Endometrium (tissue), 2 donors: Measurements from ENCODE around the gene TGDS.
"Not testable (repeated sequence)": the region's sequence is repeated elsewhere in the genome, so short reads cannot be mapped to it uniquely, and the experiment has no call there.

Experiments used
- FAIRE-seq: peaks from 2 replicates; lab custom pipeline; 2012; peaks lifted over from hg19 to GRCh38; lab: Jason Lieb, UNC
- donor health status: control.
- donor health status: control.

The TGDS gene, protein sequence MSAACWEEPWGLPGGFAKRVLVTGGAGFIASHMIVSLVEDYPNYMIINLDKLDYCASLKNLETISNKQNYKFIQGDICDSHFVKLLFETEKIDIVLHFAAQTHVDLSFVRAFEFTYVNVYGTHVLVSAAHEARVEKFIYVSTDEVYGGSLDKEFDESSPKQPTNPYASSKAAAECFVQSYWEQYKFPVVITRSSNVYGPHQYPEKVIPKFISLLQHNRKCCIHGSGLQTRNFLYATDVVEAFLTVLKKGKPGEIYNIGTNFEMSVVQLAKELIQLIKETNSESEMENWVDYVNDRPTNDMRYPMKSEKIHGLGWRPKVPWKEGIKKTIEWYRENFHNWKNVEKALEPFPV

DNA sequence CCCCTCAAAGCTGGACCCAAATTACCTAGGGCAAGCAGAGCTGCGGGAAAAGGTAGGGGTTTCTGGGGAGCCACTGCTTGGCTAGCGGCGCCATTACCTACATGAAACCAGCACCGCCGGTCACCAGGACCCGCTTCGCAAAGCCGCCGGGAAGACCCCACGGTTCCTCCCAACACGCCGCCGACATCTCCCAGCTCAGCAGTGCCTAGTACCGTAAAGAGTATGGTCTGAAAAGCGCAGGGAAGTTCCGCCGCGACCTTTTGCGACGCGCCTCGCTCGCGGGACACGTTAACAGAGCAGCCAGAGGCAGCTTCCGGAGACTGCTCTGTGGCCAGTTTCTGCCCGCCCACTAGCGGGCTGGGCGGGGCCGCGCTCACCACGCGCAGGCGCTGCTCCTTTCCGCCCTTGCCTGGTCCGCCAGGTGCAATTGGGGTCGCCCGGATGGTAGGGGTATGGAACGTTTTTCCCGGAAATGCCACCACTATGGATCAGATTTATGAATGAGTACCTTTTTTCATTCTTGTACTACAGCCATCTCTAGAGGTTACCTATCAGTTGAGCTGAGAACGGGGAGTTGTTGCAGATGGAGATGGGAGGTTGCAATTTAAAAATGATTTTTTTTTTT, at the start of gene TGDS:
TGDS (minus strand) TSS at position 203 of the 625 bp plus-strand sequence; CDS start at position 187, 16 bp downstream.
- peak; percentile 18 for FAIRE-seq

DNA sequence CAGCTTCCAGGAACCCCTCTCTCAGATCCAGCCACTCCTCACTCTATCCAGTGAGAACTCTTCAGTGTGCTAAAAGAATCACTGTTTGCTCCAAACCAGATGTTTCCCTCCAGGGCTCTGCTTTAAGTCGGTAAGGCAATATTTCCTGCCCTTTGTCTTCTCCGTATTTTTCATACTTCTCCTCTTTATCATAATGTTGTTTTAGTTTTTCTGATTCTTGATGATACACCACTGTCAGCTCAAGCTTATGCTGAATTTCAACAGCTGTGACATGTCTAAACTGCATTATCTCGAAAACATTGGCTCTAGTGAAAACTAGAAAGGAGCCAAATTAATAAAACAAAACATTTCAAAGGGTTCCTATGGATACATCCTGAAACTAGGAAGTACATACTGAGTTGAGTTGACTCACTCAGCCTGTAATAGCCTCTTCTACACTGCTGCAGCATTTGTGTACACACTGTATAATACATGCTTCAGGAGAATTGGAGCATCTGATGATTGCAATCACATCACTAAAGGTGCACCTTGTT, 45.5 kb upstream of the TGDS start:
- FAIRE-seq = no peak

DNA sequence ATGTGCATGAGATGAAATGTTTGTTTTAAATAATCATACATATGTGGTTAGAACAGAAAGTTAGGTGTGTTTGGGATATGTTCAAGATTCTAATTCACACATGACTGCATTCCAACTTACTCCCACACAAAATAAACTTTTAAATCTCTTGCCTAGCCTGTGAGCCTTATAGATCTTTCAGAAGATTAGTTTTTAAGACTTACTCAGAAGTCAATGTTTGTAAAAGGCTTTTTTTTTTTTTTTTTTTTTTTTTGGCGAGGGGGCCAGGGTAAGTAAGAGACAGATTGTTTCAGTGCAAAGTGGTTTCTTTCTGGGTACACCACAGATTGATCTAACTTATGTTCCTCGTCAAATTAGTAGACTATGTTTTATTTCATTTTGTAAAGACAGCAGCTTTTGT, 44.8 kb upstream of the TGDS start:
- FAIRE-seq = no peak

- not testable (repeated sequence) for FAIRE-seq
Measured at GRCh38 chr13:94637677-94638076, 41.7 kb upstream of the TGDS start.

DNA sequence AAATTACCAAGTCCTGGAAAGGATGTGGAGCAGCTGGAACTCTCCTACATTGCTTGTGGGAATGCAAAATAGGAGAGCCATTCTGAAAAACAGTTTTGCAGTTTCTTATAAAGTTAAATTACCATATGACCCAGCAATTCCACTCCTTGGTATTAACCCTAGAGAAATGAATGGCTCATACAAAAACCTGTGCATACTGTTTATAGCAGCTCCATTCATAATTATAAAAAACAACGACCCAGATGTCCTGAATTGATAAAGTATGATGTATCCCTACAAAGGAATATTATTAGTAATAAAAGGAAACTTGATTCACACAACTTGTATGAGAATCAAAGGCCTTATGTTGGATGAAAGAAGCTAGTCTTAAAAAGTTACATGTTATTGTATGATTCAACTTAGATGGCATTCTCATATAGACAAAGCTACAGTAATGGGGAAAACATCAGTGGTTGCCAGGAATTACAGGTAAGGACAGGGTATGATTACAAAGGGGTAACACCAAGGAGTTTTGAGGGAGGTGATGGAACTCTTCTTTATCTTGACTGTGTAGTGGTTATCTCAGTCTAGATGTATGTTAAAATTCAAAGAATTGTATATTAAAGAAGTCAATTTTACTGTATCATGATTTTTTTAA, 41.1 kb upstream of the TGDS start:
- FAIRE-seq = no peak

DNA sequence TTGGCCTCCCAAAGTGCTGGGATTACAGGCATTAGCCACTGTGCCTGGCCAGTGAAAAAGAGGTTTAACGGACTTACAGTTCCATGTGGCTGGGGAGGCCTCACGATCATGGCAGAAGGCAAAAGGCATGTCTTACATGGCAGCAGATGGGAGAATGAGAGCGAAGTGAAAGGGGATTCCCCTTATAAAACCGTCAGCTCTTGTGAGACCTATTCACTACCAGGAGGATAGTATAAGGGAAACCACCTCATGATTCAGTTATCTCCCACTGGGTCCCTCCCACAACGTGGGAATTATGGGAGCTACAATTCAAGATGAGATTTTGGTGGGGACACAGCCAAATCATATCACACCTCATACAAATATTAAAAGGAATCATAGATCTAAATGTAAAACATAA, 40.1 kb upstream of the TGDS start:
- not testable (repeated sequence) for FAIRE-seq

- no peak for FAIRE-seq
Measured at GRCh38 chr13:94632226-94632980, 36.5 kb upstream of the TGDS start.

- no peak for FAIRE-seq
Measured at GRCh38 chr13:94630858-94631257, 34.9 kb upstream of the TGDS start.

- FAIRE-seq = no peak
Measured at GRCh38 chr13:94623316-94623715, 27.4 kb upstream of the TGDS start.

DNA sequence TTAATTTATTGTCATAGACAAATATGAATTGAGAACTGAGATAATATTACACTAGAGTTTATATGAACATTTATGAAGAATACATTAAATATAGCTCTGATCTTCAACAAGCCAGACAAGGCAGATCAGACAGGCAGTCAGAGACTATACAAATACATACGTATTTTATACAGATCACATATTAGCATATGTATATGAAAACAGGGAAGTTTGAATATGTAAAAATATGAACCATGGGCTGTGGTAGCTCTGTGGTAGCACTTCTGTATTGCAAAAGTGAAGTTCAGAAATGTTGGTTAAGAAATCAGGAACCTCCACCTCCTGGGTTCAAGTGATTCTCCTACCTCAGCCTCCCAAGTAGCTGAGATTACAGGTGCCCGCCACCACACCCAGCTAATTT, 26.4 kb upstream of the TGDS start:
- FAIRE-seq = no peak

DNA sequence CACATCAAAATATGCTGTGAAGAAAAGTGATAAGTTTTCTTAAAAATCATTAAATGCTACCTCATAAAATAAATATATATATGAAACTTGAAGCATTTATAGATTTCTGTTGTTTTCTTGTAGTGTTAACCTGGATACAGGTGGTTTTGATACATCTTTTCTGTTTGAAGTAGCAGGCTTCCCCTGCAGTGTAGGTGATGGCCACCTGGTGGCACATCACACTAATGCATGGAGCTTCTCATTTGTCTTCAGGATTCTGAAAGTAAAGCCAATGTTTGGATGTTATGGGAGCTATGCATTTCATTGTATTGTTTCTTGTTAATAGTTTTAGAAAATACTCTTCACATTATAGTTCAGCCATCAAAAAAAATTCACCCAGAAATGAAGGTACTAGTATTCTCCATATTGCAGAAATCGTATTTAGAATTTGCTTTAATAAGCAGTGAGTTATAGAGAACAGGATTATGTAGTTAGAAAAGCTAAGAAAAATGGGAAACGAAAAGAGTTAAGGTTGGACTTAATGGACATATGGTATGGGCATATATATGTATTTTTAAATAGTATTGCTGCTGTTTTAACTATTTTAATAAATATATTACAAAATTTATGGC, 24.4 kb upstream of the TGDS start:
- FAIRE-seq = no peak

DNA sequence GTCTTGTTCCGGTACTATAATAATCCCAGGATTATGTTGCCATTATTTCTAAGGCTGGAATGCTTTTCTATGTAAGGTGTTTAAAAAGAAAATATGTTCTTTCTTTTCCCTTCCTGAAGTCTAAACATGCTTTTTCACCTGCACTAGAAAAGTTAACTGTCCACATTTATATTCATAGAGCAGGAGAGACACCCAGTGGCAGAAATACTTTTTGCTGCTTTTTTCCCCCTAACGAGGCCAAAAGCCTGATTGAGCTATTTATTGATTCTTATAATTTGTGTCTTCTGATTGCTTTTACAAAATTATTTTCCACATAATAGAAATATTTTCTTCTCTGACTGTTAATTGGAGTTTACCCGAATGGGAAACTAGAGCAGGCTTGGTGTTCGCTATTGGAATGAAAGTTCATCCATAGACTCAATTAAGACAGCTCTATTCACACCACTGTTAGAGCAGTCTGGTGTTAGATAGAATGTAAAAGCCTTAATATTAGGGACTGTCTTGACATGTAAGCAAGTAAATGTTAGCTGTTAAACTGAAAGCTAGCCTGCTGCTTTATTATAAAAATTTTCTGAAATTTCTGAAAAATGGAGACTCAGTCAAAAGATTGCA, 21.5 kb upstream of the TGDS start:
- peak; percentile 85 for FAIRE-seq

DNA sequence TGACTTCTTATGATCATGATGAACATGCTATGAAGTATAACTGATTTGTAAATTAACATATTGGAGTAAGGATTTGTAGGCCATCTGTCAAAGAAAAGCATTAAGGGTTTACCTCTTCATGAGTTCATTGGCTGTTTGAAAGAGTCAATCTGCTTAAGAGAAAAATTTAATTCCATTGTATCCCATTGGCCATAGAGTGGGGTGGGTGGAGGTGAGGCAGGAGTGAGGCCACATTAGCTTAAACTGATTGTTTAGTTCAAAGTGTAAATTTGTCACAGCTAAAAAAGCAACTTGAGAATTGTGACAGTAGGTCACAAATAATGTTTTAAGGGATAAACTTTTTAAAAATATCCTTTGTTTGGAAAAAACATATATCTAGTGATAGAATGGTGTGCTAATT, 17.1 kb upstream of the TGDS start:
- FAIRE-seq = no peak

GRCh38 chr13:94612050-94612449, 16.1 kb upstream of the TGDS start:
- no peak for FAIRE-seq

GRCh38 chr13:94610475-94610874, 14.5 kb upstream of the TGDS start:
- FAIRE-seq = no peak

- peak; percentile 8 for FAIRE-seq
Measured at GRCh38 chr13:94609196-94609595, 13.2 kb upstream of the TGDS start.

- no peak for FAIRE-seq
Measured at GRCh38 chr13:94608586-94608985, 12.6 kb upstream of the TGDS start.

DNA sequence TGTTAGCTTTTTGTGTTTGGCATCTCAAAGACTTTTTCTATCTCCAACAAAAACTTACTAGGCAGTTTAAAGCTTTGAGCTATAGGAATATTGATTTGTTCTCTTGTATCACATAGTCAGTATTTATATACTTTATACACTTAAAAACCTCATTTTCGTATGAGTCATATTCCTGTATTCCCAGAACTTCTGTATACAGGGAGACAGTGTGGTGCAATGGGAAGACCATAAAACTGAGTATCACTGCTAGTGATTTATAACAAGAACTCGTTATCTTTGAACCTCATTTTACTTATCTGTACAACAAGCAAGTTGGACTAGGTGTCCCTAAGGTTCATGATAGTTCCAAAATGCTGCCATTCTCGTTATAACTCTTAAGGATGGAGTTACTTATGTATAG, 12.0 kb upstream of the TGDS start:
- no peak for FAIRE-seq

- FAIRE-seq = no peak
Measured at GRCh38 chr13:94607056-94607455, 11.1 kb upstream of the TGDS start.

DNA sequence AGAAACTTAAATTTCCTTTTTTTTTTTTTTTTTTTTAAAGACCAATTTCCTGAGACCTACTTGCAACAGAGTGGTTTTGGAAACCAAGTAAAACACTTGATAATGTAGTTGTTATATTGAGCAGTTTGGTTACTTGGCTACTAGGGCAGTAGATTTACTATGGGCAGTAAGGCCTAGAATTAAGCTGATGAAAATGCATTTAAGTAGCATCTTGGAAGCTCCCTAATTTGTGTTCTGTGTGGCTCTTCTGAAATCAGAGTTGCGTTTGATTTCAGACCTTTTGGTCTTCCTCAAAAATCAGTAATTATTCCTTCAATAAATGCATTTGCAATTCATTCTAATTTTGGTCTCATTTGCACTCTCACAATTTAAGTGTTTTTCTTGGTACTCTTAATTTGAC, 6.5 kb upstream of the TGDS start:
- no peak for FAIRE-seq
